NT2/D1 (cell line): ENCODE data around the gene CIDEB.

Experiments
- DNase-seq: peaks from one replicate; pipeline ENCODE4 v3.0.0-alpha.2; 2011; ENCODE audit warnings: low read depth, low spot score
- H3K27me3 ChIP-seq: 2 replicates; pipeline ENCODE4 v1.6.0; 2011; ENCODE audit warnings: mild to moderate bottlenecking; ENCODE audit not compliant: insufficient read length, insufficient read depth
- H3K36me3 ChIP-seq: 2 replicates; pipeline ENCODE4 v1.6.1; 2011; ENCODE audit warnings: mild to moderate bottlenecking, low read length, mixed read lengths; ENCODE audit not compliant: insufficient read depth, insufficient read length
- H3K4me1 ChIP-seq: 2 replicates; pipeline ENCODE4 v1.5.1; 2011; ENCODE audit not compliant: insufficient read depth, insufficient read length
- H3K4me3 ChIP-seq: 2 replicates; pipeline ENCODE4 v1.5.1; 2011; ENCODE audit warnings: low read depth; ENCODE audit not compliant: insufficient read length
- H3K9ac ChIP-seq: 2 replicates; pipeline ENCODE4 v1.6.0; 2011; ENCODE audit warnings: low read depth; ENCODE audit not compliant: insufficient read length
- H3K9me3 ChIP-seq: 2 replicates; pipeline ENCODE4 v1.5.1; 2011; ENCODE audit warnings: mild to moderate bottlenecking, low read length; ENCODE audit not compliant: insufficient read depth
- SUZ12 ChIP-seq: IDR thresholded peaks from 2 replicates; pipeline ENCODE4 v1.6.1; 2011; ENCODE audit not compliant: insufficient read length, insufficient read depth; ENCODE audit errors: extremely low read depth
- YY1 ChIP-seq: IDR thresholded peaks from 2 replicates; pipeline ENCODE4 v1.6.1; 2011; ENCODE audit not compliant: insufficient read length, insufficient read depth
- ZNF274 ChIP-seq: IDR thresholded peaks from 2 replicates; pipeline ENCODE4 v1.6.1; 2011; ENCODE audit warnings: mild to moderate bottlenecking, low read depth, low read length

CIDEB gene

GRCh38 chr14:24261969-24262327, 45.8 kb downstream of the CIDEB start:
- no peak overlapping the region for H3K9ac ChIP-seq
- H3K9me3 ChIP-seq = no peaks in the 10 kb centered on the region
- TF ChIP-seq SUZ12 = no peak
- no peak for TF ChIP-seq YY1
- TF ChIP-seq ZNF274 = no peak
- H3K4me3 ChIP-seq = no peak overlapping the region
- DNase-seq = no peak
- H3K4me1 ChIP-seq = peaks cover 11% of the 10 kb centered on the region
- H3K27me3 ChIP-seq = no peaks in the 10 kb centered on the region
- H3K36me3 ChIP-seq = peaks cover 28% of the 10 kb centered on the region

GRCh38 chr14:24261256-24261968, 46.4 kb downstream of the CIDEB start:
- no peak for DNase-seq
- TF ChIP-seq YY1 (no peak), ZNF274 (no peak), SUZ12 (no peak)
- no peak overlapping the region for H3K4me3 ChIP-seq

DNA sequence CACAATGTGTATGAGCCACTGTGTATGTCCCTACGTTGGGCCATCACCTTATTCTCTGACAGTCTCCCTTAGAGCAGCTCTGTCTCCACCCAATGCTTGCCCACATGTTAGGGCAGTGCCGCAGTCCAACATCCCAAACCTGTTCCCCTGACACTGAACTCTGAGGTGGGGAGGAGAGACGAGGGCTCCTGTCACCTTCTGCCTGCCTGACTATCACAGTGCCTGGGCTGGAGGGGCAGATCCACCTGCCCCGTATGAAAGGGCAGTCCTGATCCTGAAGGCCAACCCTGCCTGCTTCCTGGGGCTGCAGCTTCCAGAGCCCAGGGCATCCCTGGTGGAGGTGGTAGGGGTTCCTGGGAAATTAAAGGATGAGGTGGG, 47.0 kb downstream of the CIDEB start:
- TF ChIP-seq ZNF274 = no peak
- no peak for TF ChIP-seq YY1
- no peak for TF ChIP-seq SUZ12
- Histone ChIP-seq H3K9ac (no peak overlapping the region), H3K4me1 (peaks cover 11% of the 10 kb centered on the region), H3K36me3 (peaks cover 20% of the 10 kb centered on the region), H3K9me3 (no peaks in the 10 kb centered on the region), H3K27me3 (no peaks in the 10 kb centered on the region), H3K4me3 (no peak overlapping the region)
- DNase-seq = no peak

More at GRCh38 chr14:24261256-24261968, 46.4 kb downstream of the CIDEB start:
- Histone ChIP-seq H3K9ac (no peak overlapping the region), H3K36me3 (peaks cover 23% of the 10 kb centered on the region), H3K9me3 (no peaks in the 10 kb centered on the region), H3K27me3 (no peaks in the 10 kb centered on the region), H3K4me1 (peaks cover 11% of the 10 kb centered on the region)

GRCh38 chr14:24260026-24260779, 47.6 kb downstream of the CIDEB start:
- H3K9me3 ChIP-seq = no peaks in the 10 kb centered on the region
- no peak for DNase-seq
- H3K9ac ChIP-seq = no peak overlapping the region
- TF ChIP-seq SUZ12 (no peak), YY1 (no peak), ZNF274 (no peak)
- H3K36me3 ChIP-seq = peaks cover 22% of the 10 kb centered on the region
- H3K4me1 ChIP-seq = peaks cover 11% of the 10 kb centered on the region
- H3K27me3 ChIP-seq = no peaks in the 10 kb centered on the region
- H3K4me3 ChIP-seq = no peak overlapping the region

- no peak for TF ChIP-seq YY1
- TF ChIP-seq SUZ12 = no peak
- no peak for TF ChIP-seq ZNF274
- H3K27me3 ChIP-seq = no peaks in the 10 kb centered on the region
These were observed 48.3 kb downstream of the CIDEB start for GRCh38 chr14:24259282-24260025.

DNA sequence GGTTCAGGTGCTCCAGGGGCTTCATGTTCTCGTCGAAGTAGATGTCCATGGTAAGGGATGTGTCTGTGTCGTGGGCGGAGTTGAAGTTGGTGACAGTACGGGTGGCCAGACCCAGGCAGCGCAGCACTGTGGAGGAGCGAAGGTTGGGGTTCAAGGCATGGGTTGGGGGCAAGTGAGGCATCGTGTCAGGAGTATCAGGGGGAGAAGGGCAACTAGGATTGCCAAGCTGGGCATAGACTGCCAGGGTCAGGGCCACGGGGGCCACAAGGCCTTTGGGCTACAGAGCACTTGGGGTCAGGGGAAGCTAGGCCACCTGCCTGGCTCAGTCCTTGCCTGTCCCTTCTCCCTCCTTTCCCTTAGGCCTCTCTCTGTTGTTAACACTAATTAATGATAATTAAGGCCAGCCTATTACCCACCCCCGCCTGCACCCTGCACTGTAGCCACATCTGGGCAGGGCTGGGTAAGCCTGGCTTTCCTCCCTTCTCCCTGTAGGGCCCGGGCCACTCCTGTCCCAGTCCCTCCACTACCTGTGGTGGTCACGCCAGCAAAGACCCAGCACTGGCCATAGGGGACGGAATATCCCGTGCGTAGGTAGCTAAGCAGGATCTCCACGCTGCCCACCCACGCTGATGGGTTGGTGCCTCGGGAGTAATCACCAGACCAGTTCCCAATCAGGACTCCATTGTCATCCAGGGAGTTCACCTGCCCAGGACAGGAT, 49.1 kb downstream of the CIDEB start:
- no peaks in the 10 kb centered on the region for H3K27me3 ChIP-seq
- TF ChIP-seq SUZ12 (no peak), YY1 (no peak), ZNF274 (no peak)
- no peak overlapping the region for H3K4me3 ChIP-seq
- no peaks in the 10 kb centered on the region for H3K9me3 ChIP-seq
- DNase-seq = no peak
- peaks cover 29% of the 10 kb centered on the region for H3K36me3 ChIP-seq
- H3K9ac ChIP-seq = no peak overlapping the region
- H3K4me1 ChIP-seq = peaks cover 9% of the 10 kb centered on the region

More at GRCh38 chr14:24259282-24260025, 48.3 kb downstream of the CIDEB start:
- DNase-seq = no peak
- Histone ChIP-seq H3K9ac (no peak overlapping the region), H3K4me3 (no peak overlapping the region), H3K36me3 (peaks cover 28% of the 10 kb centered on the region), H3K9me3 (no peaks in the 10 kb centered on the region), H3K4me1 (peaks cover 11% of the 10 kb centered on the region)
